K562 (cell line): ENCODE data around the gene C12orf42.

ENCODE experiments used
- NFE2L1 ChIP-seq: fragments of 450-650 bp; IDR thresholded peaks from 2 replicates; pipeline ENCODE4 v1.6.1; 2016; ENCODE audit warnings: missing genetic modification characterization, low read depth, mild to moderate bottlenecking, missing compliant biosample characterization, moderate library complexity, borderline replicate concordance
- SAFB2 ChIP-seq: fragments of 200-400 bp; formaldehyde crosslinking; IDR thresholded peaks from 2 replicates; pipeline ENCODE4 v1.6.1; 2018; ENCODE audit warnings: borderline replicate concordance, low read length, low read depth, moderate library complexity; ENCODE audit not compliant: severe bottlenecking
- ZNF217 ChIP-seq: sonication (generic); formaldehyde crosslinking; IDR thresholded peaks from 2 replicates; pipeline ENCODE4 v1.8.0; 2022; ENCODE audit warnings: mild to moderate bottlenecking, missing genetic modification reagents
- ZNF253 ChIP-seq: fragments of 250-450 bp; sonication (Bioruptor Pico); conservative IDR thresholded peaks from 2 replicates; pipeline ENCODE4 v1.6.1; 2021; ENCODE audit warnings: mild to moderate bottlenecking
- ZNF280B ChIP-seq: fragments of 250-450 bp; sonication (Bioruptor Pico); IDR thresholded peaks from 2 replicates; pipeline ENCODE4 v1.5.1; 2021; ENCODE audit warnings: mild to moderate bottlenecking
- ZNF57 ChIP-seq: fragments of 450-650 bp; formaldehyde crosslinking; IDR thresholded peaks from 2 replicates; pipeline ENCODE4 v1.4.0; 2020; ENCODE audit warnings: mild to moderate bottlenecking, moderate library complexity
- ZNF609 ChIP-seq: sonication (generic); formaldehyde crosslinking; IDR thresholded peaks from 2 replicates; pipeline ENCODE4 v1.8.1; 2023; ENCODE audit warnings: missing genetic modification reagents, mild to moderate bottlenecking, borderline replicate concordance
- ZNF644 ChIP-seq: fragments of 200-800 bp; sonication (Bioruptor generic); IDR thresholded peaks from 2 replicates; pipeline ENCODE4 v1.6.1; 2016; ENCODE audit warnings: low read depth, missing genetic modification characterization, missing compliant biosample characterization
- TF ChIP-seq, protein P1 (sequence below): IDR thresholded peaks from 3 replicates; pipeline ENCODE4 v1.6.1; 2011; ENCODE audit warnings: borderline replicate concordance, mild to moderate bottlenecking; ENCODE audit not compliant: insufficient read length, insufficient read depth
- TF ChIP-seq, protein P2 (sequence below), 3 experiments: IDR thresholded peaks in 2 of 3; conservative IDR thresholded peaks in 1 of 3; 2 replicates each; pipeline ENCODE4 v1.5.1; 2011 to 2012; ENCODE audit warnings: low read length in 3 of 3, mild to moderate bottlenecking in 3 of 3, control low read depth in 2 of 3, improper control_type of control experiment in 1 of 3, inconsistent platforms in 1 of 3, low read depth in 1 of 3, mixed read lengths in 1 of 3, moderate library complexity in 1 of 3; ENCODE audit not compliant: insufficient read depth in 2 of 3

GRCh38 chr12:103520686-103521215 lies 25.0 kb upstream of the C12orf42 start:
- TF ChIP-seq ZNF609 (CRISPR knock-in tag) (no peak), ZNF217 (CRISPR knock-in tag) (no peak), ZNF280B (CRISPR knock-in tag) (no peak), SAFB2 (no peak), ZNF57 (CRISPR knock-in tag) (no peak), NFE2L1 (tag) (0 out of 2 replicates have a peak, but pooled peaks have one; percentile 17), ZNF644 (tag) (no peak), ZNF253 (CRISPR knock-in tag) (no peak)
- TF ChIP-seq, protein P1, sequence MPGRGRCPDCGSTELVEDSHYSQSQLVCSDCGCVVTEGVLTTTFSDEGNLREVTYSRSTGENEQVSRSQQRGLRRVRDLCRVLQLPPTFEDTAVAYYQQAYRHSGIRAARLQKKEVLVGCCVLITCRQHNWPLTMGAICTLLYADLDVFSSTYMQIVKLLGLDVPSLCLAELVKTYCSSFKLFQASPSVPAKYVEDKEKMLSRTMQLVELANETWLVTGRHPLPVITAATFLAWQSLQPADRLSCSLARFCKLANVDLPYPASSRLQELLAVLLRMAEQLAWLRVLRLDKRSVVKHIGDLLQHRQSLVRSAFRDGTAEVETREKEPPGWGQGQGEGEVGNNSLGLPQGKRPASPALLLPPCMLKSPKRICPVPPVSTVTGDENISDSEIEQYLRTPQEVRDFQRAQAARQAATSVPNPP = no peak
- TF ChIP-seq, protein P2, sequence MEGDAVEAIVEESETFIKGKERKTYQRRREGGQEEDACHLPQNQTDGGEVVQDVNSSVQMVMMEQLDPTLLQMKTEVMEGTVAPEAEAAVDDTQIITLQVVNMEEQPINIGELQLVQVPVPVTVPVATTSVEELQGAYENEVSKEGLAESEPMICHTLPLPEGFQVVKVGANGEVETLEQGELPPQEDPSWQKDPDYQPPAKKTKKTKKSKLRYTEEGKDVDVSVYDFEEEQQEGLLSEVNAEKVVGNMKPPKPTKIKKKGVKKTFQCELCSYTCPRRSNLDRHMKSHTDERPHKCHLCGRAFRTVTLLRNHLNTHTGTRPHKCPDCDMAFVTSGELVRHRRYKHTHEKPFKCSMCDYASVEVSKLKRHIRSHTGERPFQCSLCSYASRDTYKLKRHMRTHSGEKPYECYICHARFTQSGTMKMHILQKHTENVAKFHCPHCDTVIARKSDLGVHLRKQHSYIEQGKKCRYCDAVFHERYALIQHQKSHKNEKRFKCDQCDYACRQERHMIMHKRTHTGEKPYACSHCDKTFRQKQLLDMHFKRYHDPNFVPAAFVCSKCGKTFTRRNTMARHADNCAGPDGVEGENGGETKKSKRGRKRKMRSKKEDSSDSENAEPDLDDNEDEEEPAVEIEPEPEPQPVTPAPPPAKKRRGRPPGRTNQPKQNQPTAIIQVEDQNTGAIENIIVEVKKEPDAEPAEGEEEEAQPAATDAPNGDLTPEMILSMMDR (IDR thresholded peaks at IDR 0.05 in 2 of 3, conservative IDR thresholded peaks at IDR 0.05 in 1 of 3; ENCODE audit: insufficient read depth in 2 of 3, low read depth in 1 of 3, low read length in 3 of 3) = no peak
